Measurements from ENCODE around the gene KDM2B. TPM values are rescaled to one million over a fixed set of nuclear protein-coding genes. Genes with fewer than 3 reads are reported as not detected.

KDM2B gene
- total and polyA plus RNA-seq, 10 of the 15 experiments (the other 5 are each of a cell fraction or from before 2014, with no cell fraction given), result 13.6 to 124 (median 40.4) TPM

GRCh38 chr12:121519227-121519626 is 61.6 kb downstream of the KDM2B start:
- Histone ChIP-seq H3K36me3 (ENCODE audit: control insufficient read depth in 2 of 2, insufficient read depth in 2 of 2, low read length in 1 of 2) (peaks cover 26 to 35% of the 10 kb centered on the region in 2 experiments), H3K27me3 (replicated peaks in 1 of 2; ENCODE audit: control insufficient read depth in 2 of 2, insufficient read depth in 2 of 2, low read length in 1 of 2) (no peaks in the 10 kb centered on the region), H3K4me2 (ENCODE audit: control insufficient read depth, insufficient read depth) (no peak overlapping the region), H3K4me1 (ENCODE audit: control insufficient read depth, insufficient read depth, low read length) (peaks cover 47% of the 10 kb centered on the region), H3K9ac (ENCODE audit: control insufficient read depth, insufficient read depth, low read length) (no peak overlapping the region), H3K27ac (ENCODE audit: control insufficient read depth, insufficient read depth) (peak overlapping the region; percentile 32), H3K4me3 (no peak overlapping the region), H3K9me3 (replicated peaks; ENCODE audit: control insufficient read depth, insufficient read depth, low read length) (no peaks in the 10 kb centered on the region), H4K20me1 (ENCODE audit: control insufficient read depth, insufficient read depth) (no peaks in the 10 kb centered on the region), H2AFZ (ENCODE audit: control insufficient read depth, low read depth, low read length) (no peak overlapping the region), H3K79me2 (ENCODE audit: control insufficient read depth, insufficient read depth, low read length) (peaks cover 42% of the 10 kb centered on the region)
- TF ChIP-seq KDM1A (IDR thresholded peaks at IDR 0.05; ENCODE audit: borderline replicate concordance) (no peak), SREBF2 (IDR thresholded peaks at IDR 0.05; ENCODE audit: low read length) (no peak), NBN (IDR thresholded peaks at IDR 0.05) (no peak), HDAC2 (IDR thresholded peaks at IDR 0.05) (no peak), MTA3 (IDR thresholded peaks at IDR 0.05; ENCODE audit: borderline replicate concordance, low read length) (no peak), GATAD2B (conservative IDR thresholded peaks at IDR 0.05; ENCODE audit: low read depth) (no peak), IRF5 (IDR thresholded peaks at IDR 0.05; ENCODE audit: borderline replicate concordance) (no peak), SMAD5 (IDR thresholded peaks at IDR 0.05; ENCODE audit: low read depth) (no peak), WRNIP1 (IDR thresholded peaks at IDR 0.05; ENCODE audit: borderline replicate concordance, low read depth, low read length) (no peak), ZBTB40 (IDR thresholded peaks at IDR 0.05; ENCODE audit: borderline replicate concordance) (no peak), ZNF207 (IDR thresholded peaks at IDR 0.05; ENCODE audit: borderline replicate concordance) (no peak), ASH2L (IDR thresholded peaks at IDR 0.05; ENCODE audit: borderline replicate concordance, low read depth) (no peak), SRF (IDR thresholded peaks at IDR 0.05; ENCODE audit: low read depth in 2 of 2, low read length in 2 of 2) (no peak), TBL1XR1 (IDR thresholded peaks at IDR 0.05; ENCODE audit: low read depth, low read length) (no peak), MTA2 (IDR thresholded peaks at IDR 0.05; ENCODE audit: low read depth) (no peak), ZNF592 (IDR thresholded peaks at IDR 0.05) (no peak), TARDBP (IDR thresholded peaks at IDR 0.05; ENCODE audit: borderline replicate concordance) (no peak)
- in situ Hi-C loops (cut with MboI), result no loop called here
- DNase-seq (ENCODE audit: low read depth, low spot score) (no peak), ATAC-seq (no peak), FAIRE-seq (no peak)
- ChIA-PET RAD21 (ENCODE audit: unreplicated experiment) (no interaction called here), SMC1A (ENCODE audit: uncharacterized antibody, unreplicated experiment) (interaction anchor here (0.8 to 1.6 kb wide), 3 partner anchors 12 to 108 kb away, joined by 3 to 6 read pairs (median 3); no protein-coding TSS in a partner anchor), CTCF (interaction anchor here (1.0 kb wide), 1 partner anchor 58 kb away, joined by 3 read pairs; no protein-coding TSS in a partner anchor), POLR2A (interaction anchor here (0.6 to 1.4 kb wide), 3 partner anchors 9 to 20 kb away, joined by 3 to 4 read pairs (median 4); no protein-coding TSS in a partner anchor)
- BruUV-seq (replicated peaks), result no TSS peak
- intact Hi-C loops (cut with micrococcal nuclease; ENCODE audit: unreplicated experiment), result no loop called here

Measured in GM12878 (cell line).